ENCODE measurements around the gene UPB1. TPM values are rescaled to one million over a fixed set of nuclear protein-coding genes. Genes with fewer than 3 reads are reported as not detected.

The UPB1 gene
- total RNA-seq, 3 donors from 2014 or later (not counting 1 experiment from before 2014, with no cell fraction given), result 0.33 to 1.6 (median 0.50) TPM

GRCh38 chr22:24513378-24514240 is 18.5 kb downstream of the UPB1 start:
- H3K36me3 ChIP-seq (ENCODE audit: control insufficient read depth, insufficient read depth, low read length), result no peaks in the 10 kb centered on the region
- no peak for TF ChIP-seq CTCF (IDR thresholded peaks at IDR 0.05)
- H3K4me3 ChIP-seq (ENCODE audit: low read length), result no peak overlapping the region
- no peak for DNase-seq
- intact Hi-C loops (cut with micrococcal nuclease), result no loop called here
- no peaks in the 10 kb centered on the region for H3K9me3 Mint-ChIP-seq
- no peaks in the 10 kb centered on the region for H3K9me3 ChIP-seq (ENCODE audit: control insufficient read depth, insufficient read depth, low read length)
- WGBS (ENCODE audit: insufficient coverage), result 95% methylated on average over 8 of the region's 9 CpGs
- H3K4me1 ChIP-seq (ENCODE audit: control insufficient read depth, insufficient read depth, low read length), result peaks cover 32% of the 10 kb centered on the region
- H3K27ac Mint-ChIP-seq, result no peak overlapping the region
- no peaks in the 10 kb centered on the region for H3K36me3 Mint-ChIP-seq
- no peaks in the 10 kb centered on the region for H3K27me3 ChIP-seq (ENCODE audit: control insufficient read depth, insufficient read depth, low read length)
- peaks cover 29 to 42% of the 10 kb centered on the region in 2 donors for H3K4me1 Mint-ChIP-seq
- no peak overlapping the region for H3K4me3 Mint-ChIP-seq
- no peaks in the 10 kb centered on the region for H3K27me3 Mint-ChIP-seq (ENCODE audit: low read depth in 2 of 2)
- H3K27ac ChIP-seq (ENCODE audit: low read length), result no peak overlapping the region
- no peak for ATAC-seq

- Mint-ChIP-seq H3K4me3 (no peak overlapping the region), H3K9me3 (no peaks in the 10 kb centered on the region), H3K36me3 (no peaks in the 10 kb centered on the region), H3K27me3 (ENCODE audit: low read depth in 2 of 2) (no peaks in the 10 kb centered on the region), H3K27ac (no peak overlapping the region), H3K4me1 (peaks cover 29 to 42% of the 10 kb centered on the region in 2 donors)
- ATAC-seq, result no peak
- no peak overlapping the region for H3K27ac ChIP-seq (ENCODE audit: low read length)
- no peaks in the 10 kb centered on the region for H3K36me3 ChIP-seq (ENCODE audit: control insufficient read depth, insufficient read depth, low read length)
- DNase-seq, result no peak
- H3K4me1 ChIP-seq (ENCODE audit: control insufficient read depth, insufficient read depth, low read length), result peaks cover 32% of the 10 kb centered on the region
- no peaks in the 10 kb centered on the region for H3K27me3 ChIP-seq (ENCODE audit: control insufficient read depth, insufficient read depth, low read length)
- TF ChIP-seq CTCF (IDR thresholded peaks at IDR 0.05), result no peak
- WGBS (ENCODE audit: insufficient coverage), result 72% methylated on average over 14 of the region's 14 CpGs
- no peak overlapping the region for H3K4me3 ChIP-seq (ENCODE audit: low read length)
- intact Hi-C loops (cut with micrococcal nuclease), result no loop called here
- no peaks in the 10 kb centered on the region for H3K9me3 ChIP-seq (ENCODE audit: control insufficient read depth, insufficient read depth, low read length)
Observed at GRCh38 chr22:24514241-24515026, 19.3 kb downstream of the UPB1 start.

- H3K4me1 Mint-ChIP-seq, result peaks cover 29 to 41% of the 10 kb centered on the region in 2 donors
- no peak for ATAC-seq
- no peaks in the 10 kb centered on the region for H3K27me3 ChIP-seq (ENCODE audit: control insufficient read depth, insufficient read depth, low read length)
- no peak for TF ChIP-seq CTCF (IDR thresholded peaks at IDR 0.05)
- WGBS (ENCODE audit: insufficient coverage), result 92% methylated on average over 8 of the region's 8 CpGs
- peaks cover 32% of the 10 kb centered on the region for H3K4me1 ChIP-seq (ENCODE audit: control insufficient read depth, insufficient read depth, low read length)
- H3K36me3 Mint-ChIP-seq, result no peaks in the 10 kb centered on the region
- H3K9me3 Mint-ChIP-seq, result no peaks in the 10 kb centered on the region
- H3K27ac ChIP-seq (ENCODE audit: low read length), result no peak overlapping the region
- H3K4me3 Mint-ChIP-seq, result no peak overlapping the region
- DNase-seq, result no peak
- intact Hi-C loops (cut with micrococcal nuclease), result no loop called here
- H3K27me3 Mint-ChIP-seq (ENCODE audit: low read depth in 2 of 2), result no peaks in the 10 kb centered on the region
- H3K36me3 ChIP-seq (ENCODE audit: control insufficient read depth, insufficient read depth, low read length), result no peaks in the 10 kb centered on the region
- H3K27ac Mint-ChIP-seq, result no peak overlapping the region
- no peak overlapping the region for H3K4me3 ChIP-seq (ENCODE audit: low read length)
- H3K9me3 ChIP-seq (ENCODE audit: control insufficient read depth, insufficient read depth, low read length), result no peaks in the 10 kb centered on the region
Observed at GRCh38 chr22:24515027-24515338, 19.9 kb downstream of the UPB1 start.
